Panc1 (cell line): ENCODE results near the gene PPP2R3B.

Experiments
- CTCF ChIP-seq: fragments of 450-650 bp; IDR thresholded peaks from 2 replicates; pipeline ENCODE4 v1.5.1; 2017; ENCODE audit warnings: mild to moderate bottlenecking
- POLR2AphosphoS5 ChIP-seq: IDR thresholded peaks from 2 replicates; pipeline ENCODE4 v1.6.1; 2012; ENCODE audit warnings: mild to moderate bottlenecking, low read depth, low read length, moderate library complexity
- REST ChIP-seq, 2 experiments: IDR thresholded peaks; 2 replicates each; pipeline ENCODE4 v1.6.1; 2011 to 2012; ENCODE audit warnings: low read depth in 2 of 2, control low read depth in 1 of 2, low read length in 1 of 2, mild to moderate bottlenecking in 1 of 2, moderate library complexity in 1 of 2; ENCODE audit not compliant: insufficient read depth in 1 of 2
- SIN3A ChIP-seq: IDR thresholded peaks from 2 replicates; pipeline ENCODE4 v1.6.1; 2012; ENCODE audit warnings: low read depth, mild to moderate bottlenecking, low read length, moderate library complexity, borderline replicate concordance; ENCODE audit not compliant: insufficient read depth
- TCF7L2 ChIP-seq: IDR thresholded peaks from 2 replicates; pipeline ENCODE4 v1.6.1; 2011; ENCODE audit warnings: mild to moderate bottlenecking, low read depth, low read length, inconsistent platforms

GRCh38 chrX:313546-313945, 73.2 kb downstream of the PPP2R3B start:
- TF ChIP-seq CTCF (no peak), TCF7L2 (no peak), POLR2AphosphoS5 (no peak), REST (IDR thresholded peaks at IDR 0.05; ENCODE audit: insufficient read depth in 1 of 2, low read depth in 2 of 2, low read length in 1 of 2) (no peak), SIN3A (no peak)
